ENCODE measurements around the gene LEPROT. TPM values are rescaled to one million over a fixed set of nuclear protein-coding genes. Genes with fewer than 3 reads are reported as not detected.

LEPROT gene
- total RNA-seq = 158 and 171 TPM in 2 replicates
- long read RNA-seq, full-length matches to known transcripts = 745 of 819 reads
- long read RNA-seq, partial matches to known transcripts = 62 of 819 reads
- long read RNA-seq, other reads (novel, unspliced or antisense) = 12 of 819 reads

GRCh38 chr1:65420590-65421350 lies at the start of gene LEPROT, which contains the start of gene LEPR:
TSS of gene LEPROT (plus strand) at chr1:65420668. CDS start at chr1:65420725, 57 bp downstream.
TSS of gene LEPR (plus strand) at chr1:65420668. CDS start at chr1:65565566, 144,898 bp downstream.
- H3K4me3 Mint-ChIP-seq (ENCODE audit: unreplicated experiment) = no peak within 1 kb of the TSS
- H3K27ac Mint-ChIP-seq (ENCODE audit: unreplicated experiment) = peak within 1 kb of the TSS; percentile 96

DNA sequence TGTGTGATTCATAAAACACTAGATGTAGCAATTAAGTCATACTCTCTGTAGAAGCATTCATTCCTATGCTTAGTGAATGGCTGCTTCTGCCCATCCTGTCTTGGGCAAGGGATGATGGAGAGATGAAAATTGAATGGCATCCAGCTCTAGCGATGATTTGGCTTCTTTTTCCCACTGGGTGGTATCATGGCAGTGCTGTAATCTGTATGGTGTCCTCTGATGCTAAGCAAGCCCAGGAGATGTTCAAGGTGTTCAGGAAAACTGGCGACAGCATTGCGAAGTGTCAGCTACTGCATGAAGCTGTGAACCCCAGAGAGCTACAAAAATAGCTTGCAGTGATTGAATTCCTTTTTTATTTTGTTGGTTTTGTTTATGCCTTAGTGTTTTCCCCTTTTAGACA lies 48.9 kb upstream of the LEPROT start:
- H3K27me3 Mint-ChIP-seq (ENCODE audit: unreplicated experiment) = no peaks in the 10 kb centered on the region

More at GRCh38 chr1:65420590-65421350, at the start of gene LEPROT, which contains the start of gene LEPR:
- no peaks in the 10 kb centered on the region for H3K9me3 Mint-ChIP-seq (ENCODE audit: unreplicated experiment)
- H3K4me1 Mint-ChIP-seq (ENCODE audit: unreplicated experiment) = peaks cover 28% of the 10 kb centered on the region
- DNase-seq (ENCODE audit: extremely low spot score, unreplicated experiment) = no peak
- no peaks in the 10 kb centered on the region for H3K27me3 Mint-ChIP-seq (ENCODE audit: unreplicated experiment)
- H3K36me3 Mint-ChIP-seq (ENCODE audit: unreplicated experiment) = peaks cover 7% of the 10 kb centered on the region
- TF ChIP-seq, protein P1, sequence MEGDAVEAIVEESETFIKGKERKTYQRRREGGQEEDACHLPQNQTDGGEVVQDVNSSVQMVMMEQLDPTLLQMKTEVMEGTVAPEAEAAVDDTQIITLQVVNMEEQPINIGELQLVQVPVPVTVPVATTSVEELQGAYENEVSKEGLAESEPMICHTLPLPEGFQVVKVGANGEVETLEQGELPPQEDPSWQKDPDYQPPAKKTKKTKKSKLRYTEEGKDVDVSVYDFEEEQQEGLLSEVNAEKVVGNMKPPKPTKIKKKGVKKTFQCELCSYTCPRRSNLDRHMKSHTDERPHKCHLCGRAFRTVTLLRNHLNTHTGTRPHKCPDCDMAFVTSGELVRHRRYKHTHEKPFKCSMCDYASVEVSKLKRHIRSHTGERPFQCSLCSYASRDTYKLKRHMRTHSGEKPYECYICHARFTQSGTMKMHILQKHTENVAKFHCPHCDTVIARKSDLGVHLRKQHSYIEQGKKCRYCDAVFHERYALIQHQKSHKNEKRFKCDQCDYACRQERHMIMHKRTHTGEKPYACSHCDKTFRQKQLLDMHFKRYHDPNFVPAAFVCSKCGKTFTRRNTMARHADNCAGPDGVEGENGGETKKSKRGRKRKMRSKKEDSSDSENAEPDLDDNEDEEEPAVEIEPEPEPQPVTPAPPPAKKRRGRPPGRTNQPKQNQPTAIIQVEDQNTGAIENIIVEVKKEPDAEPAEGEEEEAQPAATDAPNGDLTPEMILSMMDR (IDR thresholded peaks at IDR 0.05) = no peak

GRCh38 chr1:65372557-65372956 lies 47.9 kb upstream of the LEPROT start:
- TF ChIP-seq, protein P1 (IDR thresholded peaks at IDR 0.05) = no peak
- Mint-ChIP-seq H3K36me3 (ENCODE audit: unreplicated experiment) (peaks cover 36% of the 10 kb centered on the region), H3K27me3 (ENCODE audit: unreplicated experiment) (no peaks in the 10 kb centered on the region), H3K4me3 (ENCODE audit: unreplicated experiment) (no peak overlapping the region), H3K4me1 (ENCODE audit: unreplicated experiment) (peaks cover 30% of the 10 kb centered on the region), H3K9me3 (ENCODE audit: unreplicated experiment) (peaks cover 9% of the 10 kb centered on the region), H3K27ac (ENCODE audit: unreplicated experiment) (peak overlapping the region; percentile 84)
- no peak for DNase-seq (ENCODE audit: extremely low spot score, unreplicated experiment)

More for the DNA sequence above, 48.9 kb upstream of the LEPROT start:
- peaks cover 9% of the 10 kb centered on the region for H3K9me3 Mint-ChIP-seq (ENCODE audit: unreplicated experiment)
- H3K4me3 Mint-ChIP-seq (ENCODE audit: unreplicated experiment) = no peak overlapping the region
- DNase-seq (ENCODE audit: extremely low spot score, unreplicated experiment) = no peak
- H3K4me1 Mint-ChIP-seq (ENCODE audit: unreplicated experiment) = peaks cover 30% of the 10 kb centered on the region
- peaks cover 37% of the 10 kb centered on the region for H3K36me3 Mint-ChIP-seq (ENCODE audit: unreplicated experiment)
- no peak overlapping the region for H3K27ac Mint-ChIP-seq (ENCODE audit: unreplicated experiment)
- TF ChIP-seq, protein P1 (IDR thresholded peaks at IDR 0.05) = no peak

DNA sequence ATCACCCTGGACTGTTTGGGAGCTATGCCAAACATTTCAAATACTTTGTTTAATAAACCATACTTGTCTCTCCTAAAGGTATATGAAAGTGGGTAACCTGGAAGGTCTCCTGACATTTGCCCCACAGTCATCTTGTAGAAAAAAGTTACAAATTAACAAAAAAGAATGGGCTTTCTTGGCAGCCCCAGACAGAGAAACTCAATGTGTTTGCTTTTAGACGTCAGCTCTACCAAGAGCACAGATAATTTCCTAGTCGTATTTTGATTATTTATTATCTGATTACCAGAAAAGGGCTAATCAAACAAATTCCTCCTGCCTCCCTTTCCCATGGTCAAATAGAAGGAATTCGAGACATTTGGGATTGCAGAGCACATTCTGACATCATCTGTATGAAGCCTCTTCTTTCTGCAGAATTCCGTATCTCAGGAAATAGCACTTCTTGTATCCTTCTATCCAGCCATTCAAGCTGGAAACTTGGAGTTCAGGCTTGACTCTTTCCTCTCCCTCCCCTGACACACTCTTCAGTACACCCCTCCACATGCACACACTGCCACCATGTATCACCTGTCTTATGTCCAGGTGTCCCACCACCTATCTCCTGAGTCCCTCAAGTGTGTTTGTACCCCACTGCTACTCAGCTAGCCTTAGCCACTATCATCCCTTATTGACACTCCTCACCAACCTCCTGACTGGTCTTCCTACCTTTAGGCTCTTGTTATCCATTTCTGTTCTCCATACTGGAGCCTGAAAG lies 42.8 kb upstream of the LEPROT start:
- H3K9me3 Mint-ChIP-seq (ENCODE audit: unreplicated experiment) = peaks cover 9% of the 10 kb centered on the region
- H3K4me3 Mint-ChIP-seq (ENCODE audit: unreplicated experiment) = no peak overlapping the region
- DNase-seq (ENCODE audit: extremely low spot score, unreplicated experiment) = no peak
- no peaks in the 10 kb centered on the region for H3K27me3 Mint-ChIP-seq (ENCODE audit: unreplicated experiment)
- H3K36me3 Mint-ChIP-seq (ENCODE audit: unreplicated experiment) = peaks cover 44% of the 10 kb centered on the region
- TF ChIP-seq, protein P1 (IDR thresholded peaks at IDR 0.05) = no peak
- H3K4me1 Mint-ChIP-seq (ENCODE audit: unreplicated experiment) = peaks cover 20% of the 10 kb centered on the region
- H3K27ac Mint-ChIP-seq (ENCODE audit: unreplicated experiment) = no peak overlapping the region

Data from osteocyte (in vitro differentiated cells).